ENCODE results near the gene LSM12.

- TF ChIP-seq, protein P1, sequence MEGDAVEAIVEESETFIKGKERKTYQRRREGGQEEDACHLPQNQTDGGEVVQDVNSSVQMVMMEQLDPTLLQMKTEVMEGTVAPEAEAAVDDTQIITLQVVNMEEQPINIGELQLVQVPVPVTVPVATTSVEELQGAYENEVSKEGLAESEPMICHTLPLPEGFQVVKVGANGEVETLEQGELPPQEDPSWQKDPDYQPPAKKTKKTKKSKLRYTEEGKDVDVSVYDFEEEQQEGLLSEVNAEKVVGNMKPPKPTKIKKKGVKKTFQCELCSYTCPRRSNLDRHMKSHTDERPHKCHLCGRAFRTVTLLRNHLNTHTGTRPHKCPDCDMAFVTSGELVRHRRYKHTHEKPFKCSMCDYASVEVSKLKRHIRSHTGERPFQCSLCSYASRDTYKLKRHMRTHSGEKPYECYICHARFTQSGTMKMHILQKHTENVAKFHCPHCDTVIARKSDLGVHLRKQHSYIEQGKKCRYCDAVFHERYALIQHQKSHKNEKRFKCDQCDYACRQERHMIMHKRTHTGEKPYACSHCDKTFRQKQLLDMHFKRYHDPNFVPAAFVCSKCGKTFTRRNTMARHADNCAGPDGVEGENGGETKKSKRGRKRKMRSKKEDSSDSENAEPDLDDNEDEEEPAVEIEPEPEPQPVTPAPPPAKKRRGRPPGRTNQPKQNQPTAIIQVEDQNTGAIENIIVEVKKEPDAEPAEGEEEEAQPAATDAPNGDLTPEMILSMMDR (IDR thresholded peaks at IDR 0.05; ENCODE audit: low read depth, low read length) = no peak
- TF ChIP-seq MYC (IDR thresholded peaks at IDR 0.05; ENCODE audit: low read depth, low read length) (no peak), POLR2A (IDR thresholded peaks at IDR 0.05; ENCODE audit: extremely low read depth, insufficient read length) (no peak)
Measured at GRCh38 chr17:44084921-44085320, 18.4 kb upstream of the LSM12 start.
